ENCODE data around the gene CELF1.

- TF ChIP-seq POLR2A (IDR thresholded peaks at IDR 0.05), result no peak
- no peak for TF ChIP-seq CTCF (IDR thresholded peaks at IDR 0.05)
Observed at GRCh38 chr11:47483457-47483856, 69.5 kb downstream of the CELF1 start.

Data from adrenal gland (tissue), 5 donors.